HEK293T (cell line): ENCODE measurements around the gene EFEMP1.

Source experiments
- BHLHE40 ChIP-seq: fragments of 450-650 bp; IDR thresholded peaks from 2 replicates; pipeline ENCODE4 v1.6.1; 2016; ENCODE audit warnings: mild to moderate bottlenecking, moderate library complexity, borderline replicate concordance
- ELF4 ChIP-seq: fragments of 450-650 bp; IDR thresholded peaks from 2 replicates; pipeline ENCODE4 v1.6.1; 2017; ENCODE audit warnings: antibody characterized with exemption
- FOXM1 ChIP-seq: fragments of 450-650 bp; IDR thresholded peaks from 2 replicates; pipeline ENCODE4 v1.6.1; 2017; ENCODE audit warnings: mild to moderate bottlenecking, borderline replicate concordance
- HDGF ChIP-seq: fragments of 450-650 bp; IDR thresholded peaks from 2 replicates; pipeline ENCODE4 v1.6.1; 2017; ENCODE audit warnings: antibody characterized with exemption, borderline replicate concordance
- L3MBTL2 ChIP-seq: fragments of 450-650 bp; conservative IDR thresholded peaks from 2 replicates; pipeline ENCODE4 v1.6.1; 2016; ENCODE audit warnings: mild to moderate bottlenecking
- LEF1 ChIP-seq: fragments of 450-650 bp; IDR thresholded peaks from 2 replicates; pipeline ENCODE4 v1.6.1; 2017; ENCODE audit warnings: mild to moderate bottlenecking, borderline replicate concordance
- SP1 ChIP-seq: fragments of 450-650 bp; IDR thresholded peaks from 2 replicates; pipeline ENCODE4 v1.6.1; 2017
- SUZ12 ChIP-seq: fragments of 450-650 bp; IDR thresholded peaks from 2 replicates; pipeline ENCODE4 v1.6.1; 2016; ENCODE audit warnings: mild to moderate bottlenecking
- TARDBP ChIP-seq: fragments of 450-650 bp; IDR thresholded peaks from 2 replicates; pipeline ENCODE4 v1.6.1; 2016
- ZNF384 ChIP-seq: fragments of 450-650 bp; IDR thresholded peaks from 2 replicates; pipeline ENCODE4 v1.6.1; 2016
- TF ChIP-seq, protein P1 (sequence below): fragments of 450-650 bp; IDR thresholded peaks from 2 replicates; pipeline ENCODE4 v1.6.1; 2016

DNA sequence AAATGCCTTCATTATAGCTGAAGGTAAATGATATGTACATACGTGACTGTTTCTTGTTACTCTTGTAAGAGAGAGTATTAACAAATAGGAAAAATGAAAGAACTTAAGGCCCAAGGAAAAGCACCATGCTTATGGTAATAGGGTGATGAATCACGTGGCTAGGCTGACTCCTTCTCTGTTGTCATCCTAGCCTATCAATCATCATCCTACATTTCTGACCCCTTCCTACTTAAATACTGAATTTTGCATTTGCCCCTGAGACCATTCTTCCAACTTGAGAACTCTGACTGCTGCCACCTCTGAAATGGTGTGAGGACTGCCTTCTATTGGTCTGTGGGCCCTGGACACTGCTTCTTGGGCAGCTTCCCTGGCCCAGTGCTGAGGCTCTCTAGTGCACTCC, 28.9 kb downstream of the EFEMP1 start:
- no peak for TF ChIP-seq BHLHE40
- no peak for TF ChIP-seq FOXM1
- no peak for TF ChIP-seq ZNF384
- no peak for TF ChIP-seq SP1
- TF ChIP-seq, protein P1, sequence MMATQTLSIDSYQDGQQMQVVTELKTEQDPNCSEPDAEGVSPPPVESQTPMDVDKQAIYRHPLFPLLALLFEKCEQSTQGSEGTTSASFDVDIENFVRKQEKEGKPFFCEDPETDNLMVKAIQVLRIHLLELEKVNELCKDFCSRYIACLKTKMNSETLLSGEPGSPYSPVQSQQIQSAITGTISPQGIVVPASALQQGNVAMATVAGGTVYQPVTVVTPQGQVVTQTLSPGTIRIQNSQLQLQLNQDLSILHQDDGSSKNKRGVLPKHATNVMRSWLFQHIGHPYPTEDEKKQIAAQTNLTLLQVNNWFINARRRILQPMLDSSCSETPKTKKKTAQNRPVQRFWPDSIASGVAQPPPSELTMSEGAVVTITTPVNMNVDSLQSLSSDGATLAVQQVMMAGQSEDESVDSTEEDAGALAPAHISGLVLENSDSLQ: no peak
- TF ChIP-seq L3MBTL2: no peak
- TF ChIP-seq SUZ12: no peak
- TF ChIP-seq LEF1: no peak
- TF ChIP-seq HDGF: no peak
- no peak for TF ChIP-seq TARDBP
- no peak for TF ChIP-seq ELF4
